IPS DF 6.9 (cell line): ENCODE data around the gene ADNP2.

Experiments
- DNase-seq: peaks from one replicate; pipeline ENCODE4 v3.0.0-alpha.2; 2013; ENCODE audit warnings: low read depth, low spot score
- H3K27ac ChIP-seq: one replicate; pipeline ENCODE4 v1.5.1; 2013; ENCODE audit warnings: low read length, control low read depth
- H3K27me3 ChIP-seq: 2 replicates; pipeline ENCODE4 v1.6.1; 2013; ENCODE audit warnings: mild to moderate bottlenecking, low read length; ENCODE audit not compliant: control insufficient read depth, insufficient read depth
- H3K36me3 ChIP-seq: 2 replicates; pipeline ENCODE4 v1.6.1; 2013; ENCODE audit warnings: low read length; ENCODE audit not compliant: control insufficient read depth, insufficient read depth
- H3K4me1 ChIP-seq: 2 replicates; pipeline ENCODE4 v1.6.1; 2013; ENCODE audit warnings: low read length; ENCODE audit not compliant: control insufficient read depth, insufficient read depth
- H3K4me3 ChIP-seq: 2 replicates; pipeline ENCODE4 v1.5.1; 2013; ENCODE audit warnings: mild to moderate bottlenecking, low read length
- H3K9me3 ChIP-seq: 2 replicates; pipeline ENCODE4 v1.6.1; 2013; ENCODE audit warnings: low read length, inconsistent platforms; ENCODE audit not compliant: control insufficient read depth, insufficient read depth
- WGBS: extraction: QIAGEN DNeasy Blood & Tissue Kit; methylation state at CpG from one replicate; pipeline ENCODE4 v1.1.7; 2013; ENCODE audit warnings: mixed read lengths, missing lambda C conversion rate; ENCODE audit not compliant: insufficient read length, insufficient coverage; 5-methylcytosine and 5-hydroxymethylcytosine counted together

Gene ADNP2

DNA sequence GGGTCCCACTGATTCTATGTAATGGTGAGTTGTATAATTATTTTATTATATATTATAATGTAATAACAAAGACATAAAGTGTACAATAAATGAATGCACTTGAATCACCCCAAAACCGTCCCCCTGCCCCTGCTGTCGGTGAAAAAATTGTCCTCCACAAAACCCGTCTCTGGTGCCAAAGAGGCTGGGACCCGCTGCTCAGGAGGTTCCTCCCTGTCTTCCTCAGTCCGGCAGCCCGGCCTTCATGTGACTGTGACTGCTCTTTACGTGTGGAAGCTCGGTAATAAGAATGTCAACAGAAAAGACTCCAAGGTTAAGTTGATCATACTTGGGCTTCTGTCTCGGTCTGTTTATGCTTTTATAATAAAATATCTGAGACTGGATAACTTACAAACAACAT lies 32.7 kb upstream of the ADNP2 start:
- Histone ChIP-seq H3K36me3 (0 out of 2 replicates have a peak, but pooled peaks cover 3% of the 10 kb centered on the region), H3K4me3 (no peak overlapping the region), H3K4me1 (no peaks in the 10 kb centered on the region), H3K27me3 (no peaks in the 10 kb centered on the region), H3K9me3 (no peaks in the 10 kb centered on the region), H3K27ac (no peak overlapping the region)
- no CpG with 5 or more reads among the region's 9 CpGs for WGBS
- no peak for DNase-seq

GRCh38 chr18:80077873-80078272 lies 31.2 kb upstream of the ADNP2 start:
- Histone ChIP-seq H3K4me1 (no peaks in the 10 kb centered on the region), H3K36me3 (0 out of 2 replicates have a peak, but pooled peaks cover 3% of the 10 kb centered on the region), H3K9me3 (no peaks in the 10 kb centered on the region), H3K4me3 (no peak overlapping the region), H3K27me3 (no peaks in the 10 kb centered on the region), H3K27ac (no peak overlapping the region)
- WGBS: no CpG with 5 or more reads among the region's 21 CpGs
- DNase-seq: no peak

DNA sequence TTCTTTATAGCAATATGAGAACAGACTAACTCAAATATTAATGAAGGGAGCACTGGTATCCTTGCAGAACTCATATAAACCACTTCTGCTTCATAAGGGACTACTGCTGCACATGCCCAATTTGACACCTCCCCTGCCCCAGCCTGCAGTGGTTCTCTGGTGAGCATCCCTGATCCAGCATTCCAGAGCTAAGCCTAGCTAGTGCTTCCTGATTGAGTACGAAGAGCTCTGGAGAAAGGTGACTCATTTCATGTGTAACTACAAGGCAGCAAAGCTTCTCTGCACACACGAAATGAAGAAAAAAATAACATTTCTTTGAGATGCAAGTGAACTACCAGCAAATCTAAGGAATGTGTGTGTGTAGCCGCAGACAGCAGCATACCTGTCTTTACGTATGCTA lies 22.8 kb upstream of the ADNP2 start:
- WGBS: no CpG with 5 or more reads among the region's 4 CpGs
- Histone ChIP-seq H3K27me3 (no peaks in the 10 kb centered on the region), H3K4me3 (no peak overlapping the region), H3K4me1 (no peaks in the 10 kb centered on the region), H3K9me3 (no peaks in the 10 kb centered on the region), H3K36me3 (no peaks in the 10 kb centered on the region), H3K27ac (no peak overlapping the region)
- no peak for DNase-seq

GRCh38 chr18:80088036-80088435 lies 21.0 kb upstream of the ADNP2 start:
- no CpG with 5 or more reads among the region's 2 CpGs for WGBS
- no peaks in the 10 kb centered on the region for H3K27me3 ChIP-seq
- no peaks in the 10 kb centered on the region for H3K36me3 ChIP-seq
- DNase-seq: no peak
- no peak overlapping the region for H3K4me3 ChIP-seq
- no peak overlapping the region for H3K27ac ChIP-seq
- H3K4me1 ChIP-seq: no peaks in the 10 kb centered on the region
- no peaks in the 10 kb centered on the region for H3K9me3 ChIP-seq

DNA sequence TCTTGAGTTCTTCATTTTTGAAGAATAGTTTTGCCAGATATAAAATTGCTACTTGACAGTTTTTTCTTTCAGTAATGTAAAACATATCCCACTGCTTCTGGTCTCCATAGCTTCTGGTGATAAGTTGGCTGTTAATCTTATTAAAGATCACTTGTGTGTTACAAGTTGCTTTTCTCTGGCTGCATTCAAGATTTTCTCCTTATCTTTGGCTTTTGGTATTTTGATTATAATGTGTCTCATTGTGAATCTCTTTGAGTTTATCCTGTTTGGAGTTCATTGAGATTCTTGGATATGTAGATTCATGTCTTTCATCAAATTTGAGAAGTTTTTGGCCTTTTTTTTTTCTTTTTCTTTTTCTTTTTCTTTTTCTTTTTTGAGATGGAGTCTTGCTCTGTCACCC lies 20.2 kb upstream of the ADNP2 start:
- DNase-seq: no peak
- no peaks in the 10 kb centered on the region for H3K36me3 ChIP-seq
- H3K4me3 ChIP-seq: no peak overlapping the region
- H3K4me1 ChIP-seq: no peaks in the 10 kb centered on the region
- no peaks in the 10 kb centered on the region for H3K27me3 ChIP-seq
- H3K27ac ChIP-seq: no peak overlapping the region
- no peaks in the 10 kb centered on the region for H3K9me3 ChIP-seq

DNA sequence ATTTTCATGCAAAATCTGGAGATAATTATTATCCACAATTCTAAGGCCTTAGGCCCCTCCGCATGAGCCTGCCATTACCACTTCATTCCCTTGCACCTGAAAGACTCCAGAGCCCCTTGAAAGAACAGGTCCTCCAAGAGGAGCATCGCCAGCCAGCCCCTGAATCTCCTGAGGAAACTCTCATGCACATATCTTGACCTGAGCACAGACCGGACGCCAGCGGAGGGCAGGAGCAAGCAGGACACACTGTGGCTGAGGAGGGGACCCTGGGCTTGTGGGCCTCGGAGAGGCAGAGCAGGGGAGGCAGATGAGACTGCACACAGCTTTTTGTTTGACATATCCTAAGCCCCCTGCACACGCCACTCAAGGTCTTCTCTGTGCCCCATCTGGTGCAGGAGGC lies 13.6 kb upstream of the ADNP2 start:
- Histone ChIP-seq H3K27ac (no peak overlapping the region), H3K4me3 (no peak overlapping the region), H3K36me3 (no peaks in the 10 kb centered on the region), H3K9me3 (no peaks in the 10 kb centered on the region), H3K4me1 (no peaks in the 10 kb centered on the region), H3K27me3 (no peaks in the 10 kb centered on the region)
- DNase-seq: no peak
- no CpG with 5 or more reads among the region's 7 CpGs for WGBS

DNA sequence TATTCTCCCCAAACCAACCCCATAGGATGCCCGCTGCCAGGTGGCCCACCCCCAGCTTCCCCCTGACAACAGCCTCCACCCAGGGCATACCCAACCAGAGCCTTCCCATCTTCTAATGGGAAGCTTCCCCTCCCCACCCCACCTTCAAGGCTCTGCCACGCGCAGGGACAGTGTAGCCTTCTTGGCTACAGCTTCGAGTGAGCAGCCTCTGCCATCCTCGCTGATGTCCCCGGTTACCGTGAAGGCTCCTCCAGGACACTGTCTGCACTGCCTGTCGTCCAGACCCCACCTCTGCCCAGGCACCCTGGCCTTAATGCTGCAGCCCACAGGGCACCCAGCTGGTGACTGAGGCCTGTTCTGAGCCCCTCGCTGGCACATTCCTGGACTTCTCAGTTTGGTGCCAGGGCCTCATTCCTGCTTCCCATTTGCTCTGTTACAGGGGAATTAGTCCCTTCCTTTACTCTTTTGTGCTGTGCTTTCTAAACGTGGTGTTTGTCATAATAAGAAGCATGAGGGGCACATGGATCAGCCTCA lies 13.0 kb upstream of the ADNP2 start:
- DNase-seq: no peak
- Histone ChIP-seq H3K4me3 (no peak overlapping the region), H3K27ac (no peak overlapping the region), H3K9me3 (no peaks in the 10 kb centered on the region), H3K27me3 (no peaks in the 10 kb centered on the region), H3K4me1 (no peaks in the 10 kb centered on the region), H3K36me3 (no peaks in the 10 kb centered on the region)
- no CpG with 5 or more reads among the region's 10 CpGs for WGBS

DNA sequence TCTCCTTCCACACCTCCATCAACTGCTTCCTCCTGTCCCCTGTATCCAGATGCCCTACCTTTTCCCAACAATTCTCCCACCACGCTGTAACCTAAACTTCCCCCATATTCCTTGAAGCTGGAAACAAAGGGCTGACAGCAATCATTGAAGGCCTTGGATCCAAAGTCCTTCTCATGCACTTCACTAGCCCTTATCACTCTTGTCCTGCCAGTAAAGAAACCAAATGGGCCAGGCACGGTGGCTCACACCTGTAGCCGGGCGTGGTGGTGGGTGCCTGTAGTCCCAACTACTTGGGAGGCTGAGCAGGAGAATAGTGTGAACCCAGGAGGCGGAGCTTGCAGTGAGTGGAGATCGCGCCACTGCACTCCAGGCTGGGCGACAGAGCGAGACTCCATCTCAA lies 11.9 kb upstream of the ADNP2 start:
- H3K27me3 ChIP-seq: no peaks in the 10 kb centered on the region
- 100% methylated on average over 1 of the region's 9 CpGs for WGBS
- no peaks in the 10 kb centered on the region for H3K4me1 ChIP-seq
- no peak for DNase-seq
- no peaks in the 10 kb centered on the region for H3K9me3 ChIP-seq
- no peak overlapping the region for H3K27ac ChIP-seq
- no peaks in the 10 kb centered on the region for H3K36me3 ChIP-seq
- H3K4me3 ChIP-seq: no peak overlapping the region

DNA sequence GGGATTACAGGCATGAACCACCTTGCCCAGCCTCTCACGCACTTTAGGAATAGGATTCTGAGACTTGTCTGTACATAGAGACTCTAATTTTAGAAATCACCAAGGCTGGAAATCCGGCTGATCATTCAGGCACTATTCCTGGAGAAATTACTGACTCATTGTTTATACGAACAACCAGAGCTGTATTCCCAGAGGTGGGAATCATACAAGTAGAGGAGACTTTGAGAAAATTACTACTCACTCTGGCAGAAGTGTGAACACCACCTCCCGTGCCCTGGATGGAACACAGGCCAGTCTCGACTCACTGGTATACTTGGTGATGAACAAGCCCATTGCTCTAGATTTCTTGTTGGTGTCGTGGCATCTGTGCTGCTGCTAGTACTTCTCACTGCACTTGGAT lies 5.8 kb upstream of the ADNP2 start:
- Histone ChIP-seq H3K9me3 (no peaks in the 10 kb centered on the region), H3K4me3 (no peak overlapping the region), H3K27me3 (no peaks in the 10 kb centered on the region), H3K27ac (no peak overlapping the region), H3K4me1 (peaks cover 10% of the 10 kb centered on the region), H3K36me3 (no peaks in the 10 kb centered on the region)
- no CpG with 5 or more reads among the region's 6 CpGs for whole genome bisulfite sequencing
- no peak for DNase-seq

DNA sequence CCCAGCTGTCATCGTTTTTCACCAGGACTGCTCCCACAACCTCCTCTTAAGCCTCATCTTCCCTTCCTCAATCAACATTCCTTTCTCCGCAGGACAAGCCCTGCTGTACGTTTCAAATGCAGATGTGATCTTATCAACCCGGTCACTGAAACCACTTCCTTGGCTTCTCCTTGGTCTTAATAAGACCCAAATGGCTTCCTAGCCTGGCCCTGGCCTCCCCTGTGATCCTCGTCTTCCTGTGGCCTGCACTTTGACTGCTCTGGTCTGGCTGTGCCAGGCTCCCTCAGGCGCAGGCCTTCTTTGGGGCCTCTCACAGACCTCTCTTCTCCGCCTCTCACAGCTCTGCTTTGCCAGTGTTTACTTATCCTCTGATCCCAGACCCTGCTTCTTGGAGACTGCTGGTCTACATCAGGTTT lies 4.7 kb upstream of the ADNP2 start:
- Histone ChIP-seq H3K27me3 (no peaks in the 10 kb centered on the region), H3K27ac (no peak overlapping the region), H3K4me3 (no peak overlapping the region), H3K36me3 (no peaks in the 10 kb centered on the region), H3K4me1 (peaks cover 10% of the 10 kb centered on the region), H3K9me3 (no peaks in the 10 kb centered on the region)
- DNase-seq: no peak
- no CpG with 5 or more reads among the region's 7 CpGs for WGBS

GRCh38 chr18:80105369-80106167 lies 3.5 kb upstream of the ADNP2 start:
- no peaks in the 10 kb centered on the region for H3K36me3 ChIP-seq
- no peaks in the 10 kb centered on the region for H3K9me3 ChIP-seq
- H3K27me3 ChIP-seq: no peaks in the 10 kb centered on the region
- WGBS: no CpG with 5 or more reads among the region's 13 CpGs
- DNase-seq: no peak
- H3K4me3 ChIP-seq: no peak overlapping the region
- H3K27ac ChIP-seq: no peak overlapping the region
- H3K4me1 ChIP-seq: peaks cover 14% of the 10 kb centered on the region
